Endodermal cell (in vitro differentiated cells): ENCODE data around the gene BLNK. TPM values are rescaled to one million over a fixed set of nuclear protein-coding genes. Genes with fewer than 3 reads are reported as not detected.

ENCODE experiments used
- DNase-seq: peaks from one replicate; pipeline ENCODE4 v3.0.0-alpha.2; 2017
- H3K27ac ChIP-seq: 2 replicates; pipeline ENCODE4 v1.5.1; 2013; ENCODE audit warnings: mild to moderate bottlenecking, low read depth, low read length, moderate library complexity
- H3K27me3 ChIP-seq: 2 replicates; pipeline ENCODE4 v1.6.1; 2013; ENCODE audit warnings: mild to moderate bottlenecking, low read length, moderate library complexity; ENCODE audit not compliant: insufficient read depth, control insufficient read depth, poor library complexity, severe bottlenecking
- H3K36me3 ChIP-seq: 2 replicates; pipeline ENCODE4 v1.7.0; 2013; ENCODE audit warnings: mild to moderate bottlenecking, low read length, moderate library complexity; ENCODE audit not compliant: control insufficient read depth, insufficient read depth
- H3K4me1 ChIP-seq: one replicate; pipeline ENCODE4 v1.7.0; 2013; ENCODE audit warnings: low read length; ENCODE audit not compliant: control insufficient read depth, insufficient read depth
- H3K4me3 ChIP-seq: 2 replicates; pipeline ENCODE4 v1.5.1; 2013; ENCODE audit warnings: mild to moderate bottlenecking, low read length, moderate library complexity
- H3K9ac ChIP-seq: 2 replicates; pipeline ENCODE4 v1.6.1; 2013; ENCODE audit warnings: mild to moderate bottlenecking, low read length, moderate library complexity; ENCODE audit not compliant: poor library complexity, severe bottlenecking; ENCODE audit errors: extremely low read depth
- H3K9me3 ChIP-seq: 2 replicates; pipeline ENCODE4 v1.6.1; 2013; ENCODE audit warnings: mild to moderate bottlenecking, low read length, moderate library complexity; ENCODE audit not compliant: control insufficient read depth
- H3K27ac Mint-ChIP-seq: 2 replicates; pipeline ENCODE4 v1.8.0; 2020; ENCODE audit warnings: mixed read lengths
- H3K27me3 Mint-ChIP-seq: 2 replicates; pipeline ENCODE4 v1.8.0; 2021; ENCODE audit warnings: mild to moderate bottlenecking, mixed read lengths; ENCODE audit not compliant: insufficient read depth
- H3K36me3 Mint-ChIP-seq: 2 replicates; pipeline ENCODE4 v1.8.0; 2020; ENCODE audit warnings: low read depth, mixed read lengths
- H3K4me1 Mint-ChIP-seq: 2 replicates; pipeline ENCODE4 v1.8.0; 2020; ENCODE audit warnings: mixed read lengths
- H3K4me3 Mint-ChIP-seq: 2 replicates; pipeline ENCODE4 v1.8.0; 2020; ENCODE audit warnings: mild to moderate bottlenecking, moderate library complexity, mixed read lengths
- H3K9me3 Mint-ChIP-seq: 2 replicates; pipeline ENCODE4 v1.8.0; 2020; ENCODE audit warnings: mild to moderate bottlenecking, mixed read lengths
- WGBS, 2 experiments: methylation state at CpG; one replicate each; pipeline versions ENCODE4 v1.1.5 to v1.1.7; 2013; ENCODE audit warnings: missing lambda C conversion rate in 2 of 2, mixed read lengths in 1 of 2; ENCODE audit not compliant: insufficient coverage in 1 of 2, insufficient read length in 1 of 2; 5-methylcytosine and 5-hydroxymethylcytosine counted together
- total RNA-seq, 2 donors: library from RNA; stranded (reverse); fragmentation: NEBNext Ultra II Directional in 1 of 2; extraction: Animal tissue kit (Norgen Biotek cat#: 25700) in 1 of 2; gene quantifications; 2 replicates in 1 of 2; 3 replicates in 1 of 2; pipeline ENCODE4 v1.2.1, GENCODE V29; 2021
- TF ChIP-seq, protein P1 (sequence below): fragments of 200-600 bp; sonication (generic); conservative IDR thresholded peaks from 2 replicates; pipeline ENCODE4 v1.5.0; 2021; ENCODE audit warnings: antibody characterized with exemption, mild to moderate bottlenecking

BLNK gene
- total RNA-seq, 2 donors from 2014 or later = not detected

- 95% methylated on average over 9 of the region's 9 CpGs; no CpG with 5 or more reads in 1 of the 2 experiments for WGBS, 2 experiments
- Mint-ChIP-seq H3K4me1 (peaks cover 5% of the 10 kb centered on the region), H3K27me3 (no peaks in the 10 kb centered on the region), H3K9me3 (no peaks in the 10 kb centered on the region), H3K4me3 (no peak overlapping the region), H3K27ac (no peak overlapping the region), H3K36me3 (no peaks in the 10 kb centered on the region)
- H3K27ac ChIP-seq = no peak overlapping the region
- H3K9ac ChIP-seq = no peak overlapping the region
- H3K27me3 ChIP-seq = peaks cover 6% of the 10 kb centered on the region
- DNase-seq = no peak
- no peaks in the 10 kb centered on the region for H3K4me1 ChIP-seq
- no peaks in the 10 kb centered on the region for H3K36me3 ChIP-seq
- H3K4me3 ChIP-seq = no peak overlapping the region
- TF ChIP-seq, protein P1, sequence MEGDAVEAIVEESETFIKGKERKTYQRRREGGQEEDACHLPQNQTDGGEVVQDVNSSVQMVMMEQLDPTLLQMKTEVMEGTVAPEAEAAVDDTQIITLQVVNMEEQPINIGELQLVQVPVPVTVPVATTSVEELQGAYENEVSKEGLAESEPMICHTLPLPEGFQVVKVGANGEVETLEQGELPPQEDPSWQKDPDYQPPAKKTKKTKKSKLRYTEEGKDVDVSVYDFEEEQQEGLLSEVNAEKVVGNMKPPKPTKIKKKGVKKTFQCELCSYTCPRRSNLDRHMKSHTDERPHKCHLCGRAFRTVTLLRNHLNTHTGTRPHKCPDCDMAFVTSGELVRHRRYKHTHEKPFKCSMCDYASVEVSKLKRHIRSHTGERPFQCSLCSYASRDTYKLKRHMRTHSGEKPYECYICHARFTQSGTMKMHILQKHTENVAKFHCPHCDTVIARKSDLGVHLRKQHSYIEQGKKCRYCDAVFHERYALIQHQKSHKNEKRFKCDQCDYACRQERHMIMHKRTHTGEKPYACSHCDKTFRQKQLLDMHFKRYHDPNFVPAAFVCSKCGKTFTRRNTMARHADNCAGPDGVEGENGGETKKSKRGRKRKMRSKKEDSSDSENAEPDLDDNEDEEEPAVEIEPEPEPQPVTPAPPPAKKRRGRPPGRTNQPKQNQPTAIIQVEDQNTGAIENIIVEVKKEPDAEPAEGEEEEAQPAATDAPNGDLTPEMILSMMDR = no peak
- H3K9me3 ChIP-seq = no peaks in the 10 kb centered on the region
These were observed 18.0 kb upstream of the BLNK start for GRCh38 chr10:96289218-96289910.

GRCh38 chr10:96288151-96288621 lies 16.8 kb upstream of the BLNK start:
- H3K36me3 ChIP-seq = no peaks in the 10 kb centered on the region
- WGBS, 2 experiments = 70 to 79% methylated on average over 3 to 4 of the region's 5 CpGs
- no peaks in the 10 kb centered on the region for H3K4me1 ChIP-seq
- H3K27ac ChIP-seq = no peak overlapping the region
- Mint-ChIP-seq H3K36me3 (no peaks in the 10 kb centered on the region), H3K4me1 (peaks cover 3% of the 10 kb centered on the region), H3K27me3 (no peaks in the 10 kb centered on the region), H3K27ac (no peak overlapping the region), H3K4me3 (no peak overlapping the region), H3K9me3 (no peaks in the 10 kb centered on the region)
- TF ChIP-seq, protein P1 = no peak
- no peak overlapping the region for H3K4me3 ChIP-seq
- DNase-seq = no peak
- no peaks in the 10 kb centered on the region for H3K27me3 ChIP-seq
- H3K9ac ChIP-seq = no peak overlapping the region
- no peaks in the 10 kb centered on the region for H3K9me3 ChIP-seq

DNA sequence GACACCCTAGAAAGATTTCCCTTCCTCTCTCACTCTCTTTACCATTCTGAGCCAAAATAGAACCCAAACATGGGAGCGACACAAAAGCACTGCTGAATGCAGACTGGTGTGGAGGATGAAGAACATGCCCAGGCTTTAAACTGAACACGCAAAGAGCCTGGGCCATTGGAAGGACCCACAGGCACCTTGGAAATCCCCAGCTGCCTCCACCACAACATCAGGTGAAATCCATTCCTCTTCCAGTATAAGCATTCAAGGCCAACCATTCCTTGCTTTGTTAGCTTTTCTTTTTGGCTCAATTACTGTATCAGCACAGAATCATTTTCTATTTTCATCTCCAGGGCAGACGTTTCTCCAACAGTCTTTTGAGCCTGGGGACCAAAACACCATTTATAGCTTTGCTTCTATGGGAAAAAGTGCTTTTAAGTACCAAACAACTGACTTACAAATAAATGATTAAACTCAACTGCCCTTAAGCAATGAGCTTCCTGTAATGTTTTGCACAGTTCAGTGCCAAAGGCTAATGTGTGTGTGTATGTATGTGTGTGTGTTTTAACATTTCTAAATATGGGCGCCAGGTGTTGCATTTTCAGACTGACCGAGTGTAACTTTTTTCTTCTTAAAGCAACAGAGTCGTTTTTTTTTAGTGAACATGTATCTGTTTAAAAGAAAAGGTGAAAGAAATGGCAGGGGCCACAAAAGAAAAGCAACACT lies 16.2 kb upstream of the BLNK start:
- Histone ChIP-seq H3K4me3 (no peak overlapping the region), H3K27ac (no peak overlapping the region), H3K4me1 (no peaks in the 10 kb centered on the region), H3K27me3 (no peaks in the 10 kb centered on the region), H3K36me3 (no peaks in the 10 kb centered on the region), H3K9me3 (no peaks in the 10 kb centered on the region), H3K9ac (no peak overlapping the region)
- 72 to 83% methylated on average over 5 to 6 of the region's 6 CpGs for WGBS, 2 experiments
- TF ChIP-seq, protein P1 = no peak
- Mint-ChIP-seq H3K4me1 (peaks cover 3% of the 10 kb centered on the region), H3K27ac (no peak overlapping the region), H3K9me3 (no peaks in the 10 kb centered on the region), H3K36me3 (no peaks in the 10 kb centered on the region), H3K27me3 (no peaks in the 10 kb centered on the region), H3K4me3 (no peak overlapping the region)
- DNase-seq = no peak
